Neuronal stem cell (in vitro differentiated cells): ENCODE results near the gene IQSEC2. TPM values are rescaled to one million over a fixed set of nuclear protein-coding genes. Genes with fewer than 3 reads are reported as not detected.

Experiments
- DNase-seq: peaks from one replicate; pipeline ENCODE4 v3.0.0-alpha.2; 2013; ENCODE audit warnings: low spot score
- H2AFZ ChIP-seq: one replicate; pipeline ENCODE4 v1.6.1; 2013; ENCODE audit warnings: mild to moderate bottlenecking, low read length, inconsistent platforms
- H2AK5ac ChIP-seq: 2 replicates; pipeline ENCODE4 v1.6.1; 2013; ENCODE audit warnings: low read depth, mild to moderate bottlenecking, inconsistent platforms, low read length, moderate library complexity, mixed read lengths
- H2BK120ac ChIP-seq: 2 replicates; pipeline ENCODE4 v1.6.1; 2013; ENCODE audit warnings: low read depth, mild to moderate bottlenecking, inconsistent platforms, low read length, moderate library complexity, mixed read lengths
- H2BK12ac ChIP-seq: one replicate; pipeline ENCODE4 v1.6.1; 2013; ENCODE audit warnings: low read length, inconsistent platforms
- H2BK15ac ChIP-seq: 2 replicates; pipeline ENCODE4 v1.6.1; 2013; ENCODE audit warnings: mild to moderate bottlenecking, low read length, inconsistent platforms, mixed read lengths
- H2BK5ac ChIP-seq: one replicate; pipeline ENCODE4 v1.6.1; 2013; ENCODE audit warnings: inconsistent platforms, mild to moderate bottlenecking, low read length, moderate library complexity
- H3K14ac ChIP-seq: one replicate; pipeline ENCODE4 v1.6.1; 2013; ENCODE audit warnings: low read length, inconsistent platforms
- H3K18ac ChIP-seq: 2 replicates; pipeline ENCODE4 v1.6.1; 2013; ENCODE audit warnings: low read length, inconsistent platforms
- H3K23ac ChIP-seq: 2 replicates; pipeline ENCODE4 v1.6.1; 2013; ENCODE audit warnings: low read depth, mild to moderate bottlenecking, mixed read lengths, low read length, inconsistent platforms; ENCODE audit not compliant: poor library complexity
- H3K27ac ChIP-seq: replicated peaks from 3 replicates; pipeline ENCODE4 v1.5.1; 2013; ENCODE audit warnings: low read length, inconsistent platforms
- H3K27me3 ChIP-seq, 3 experiments: 2 replicates each; pipeline ENCODE4 v1.6.1; 2013; ENCODE audit warnings: low read length in 3 of 3, mild to moderate bottlenecking in 2 of 3, inconsistent platforms in 1 of 3, low read depth in 1 of 3, mixed read lengths in 1 of 3, moderate library complexity in 1 of 3; ENCODE audit not compliant: control insufficient read depth in 3 of 3, insufficient read depth in 3 of 3
- H3K36me3 ChIP-seq, 2 donors: replicated peaks in 1 of 2; 2 replicates each; pipeline ENCODE4 v1.6.1; 2013; ENCODE audit warnings: low read length in 2 of 2; ENCODE audit not compliant: control insufficient read depth in 2 of 2, insufficient read depth in 2 of 2
- H3K4ac ChIP-seq: 2 replicates; pipeline ENCODE4 v1.6.1; 2013; ENCODE audit warnings: inconsistent platforms, mild to moderate bottlenecking, low read length, moderate library complexity
- H3K4me1 ChIP-seq, 2 donors: 1 replicate in 1 of 2; 2 replicates in 1 of 2; pipeline ENCODE4 v1.6.1; 2013; ENCODE audit warnings: low read length in 2 of 2, low read depth in 1 of 2; ENCODE audit not compliant: control insufficient read depth in 2 of 2, insufficient read depth in 1 of 2
- H3K4me2 ChIP-seq: one replicate; pipeline ENCODE4 v1.6.1; 2013; ENCODE audit warnings: mild to moderate bottlenecking, low read length, inconsistent platforms; ENCODE audit not compliant: insufficient read depth, poor library complexity, severe bottlenecking
- H3K4me3 ChIP-seq, 2 donors: 2 replicates each; pipeline ENCODE4 v1.5.1; 2013; ENCODE audit warnings: low read length in 2 of 2, mild to moderate bottlenecking in 2 of 2, inconsistent platforms in 1 of 2, moderate library complexity in 1 of 2
- H3K79me1 ChIP-seq: one replicate; pipeline ENCODE4 v1.6.1; 2013; ENCODE audit warnings: low read depth, mild to moderate bottlenecking, inconsistent platforms, low read length, moderate library complexity
- H3K9ac ChIP-seq: one replicate; pipeline ENCODE4 v1.6.1; 2013; ENCODE audit warnings: mild to moderate bottlenecking, low read depth, low read length, inconsistent platforms; ENCODE audit not compliant: poor library complexity
- H3K9me3 ChIP-seq, 2 donors: replicated peaks in 1 of 2; 2 replicates each; pipeline versions ENCODE3 to v1.6.1; 2013; ENCODE audit warnings: low read length in 2 of 2, mild to moderate bottlenecking in 2 of 2, inconsistent platforms in 1 of 2, low read depth in 1 of 2, mixed read lengths in 1 of 2, moderate library complexity in 1 of 2; ENCODE audit not compliant: control insufficient read depth in 2 of 2, insufficient read depth in 1 of 2
- H4K8ac ChIP-seq: one replicate; pipeline ENCODE4 v1.6.1; 2013; ENCODE audit warnings: low read depth, mild to moderate bottlenecking, inconsistent platforms, low read length, moderate library complexity
- H4K91ac ChIP-seq: one replicate; pipeline ENCODE4 v1.6.1; 2013; ENCODE audit warnings: low read length, low read depth, mild to moderate bottlenecking, inconsistent platforms; ENCODE audit not compliant: poor library complexity
- WGBS, 2 donors: extraction: QIAGEN DNeasy Blood & Tissue Kit; methylation state at CpG; one replicate each; pipeline ENCODE4 v1.1.7; 2013; ENCODE audit warnings: missing lambda C conversion rate in 2 of 2, mixed read lengths in 1 of 2; ENCODE audit not compliant: insufficient read length in 2 of 2, insufficient replicate concordance in 1 of 2; ENCODE audit errors: extremely low coverage in 2 of 2; 5-methylcytosine and 5-hydroxymethylcytosine counted together
- polyA plus RNA-seq, 2 experiments: library from polyadenylated mRNA; stranded (reverse); fragments of 200-250 nt; gene quantifications; one replicate each; pipeline ENCODE4 v1.2.3, GENCODE V29; 2013

IQSEC2 gene
- polyA plus RNA-seq (2013, experiment 1 of 2), result 12.5 TPM
- polyA plus RNA-seq (2013, experiment 2 of 2), result 13.1 TPM

DNA sequence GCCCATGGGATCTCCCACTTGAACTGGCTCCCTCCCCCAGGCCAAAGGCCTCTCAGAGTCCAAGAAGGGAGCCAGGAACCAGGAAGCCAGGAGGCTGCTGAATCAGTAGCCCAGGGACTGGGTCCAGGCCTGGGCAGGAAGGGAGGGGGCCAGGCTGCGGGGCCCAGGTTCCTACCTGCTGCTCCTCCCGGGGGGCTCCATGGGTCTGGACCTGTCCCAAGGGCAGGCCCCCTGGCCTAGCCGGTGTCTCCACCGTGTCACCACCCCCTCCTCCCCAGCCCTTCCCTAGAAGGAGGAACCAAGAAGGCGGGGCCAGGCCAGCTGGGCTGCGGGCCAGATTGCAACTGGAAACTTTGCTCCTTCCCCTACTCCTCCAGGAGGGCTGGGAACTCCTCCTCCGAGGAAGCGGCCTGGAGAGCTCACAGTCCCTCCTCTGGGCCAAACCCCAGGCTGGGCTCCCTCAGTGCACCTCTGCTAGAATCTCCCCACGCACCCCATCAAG, at the start of gene IQSEC2:
IQSEC2 (minus strand) TSS at position 264 of the 502 bp plus-strand sequence.
- Histone ChIP-seq H3K23ac (no peak within 1 kb of the TSS), H3K4me1 (peaks cover 4 to 7% of the 10 kb centered on the region in 2 donors), H3K9me3 (no peaks in the 10 kb centered on the region), H4K8ac (peak within 1 kb of the TSS; percentile 43), H3K18ac (peak within 1 kb of the TSS; percentile 85), H3K27me3 (no peaks in the 10 kb centered on the region), H2BK120ac (no peak within 1 kb of the TSS), H3K27ac (peak within 1 kb of the TSS; percentile 68), H2BK15ac (no peak within 1 kb of the TSS), H3K14ac (peak within 1 kb of the TSS; percentile 21), H3K79me1 (no peaks in the 10 kb centered on the region), H2BK12ac (peak within 1 kb of the TSS; percentile 41), H2AK5ac (peak within 1 kb of the TSS; percentile 56), H2BK5ac (peak within 1 kb of the TSS; percentile 39), H2AFZ (peak within 1 kb of the TSS; percentile 82), H3K4ac (no peak within 1 kb of the TSS), H3K36me3 (no peaks in the 10 kb centered on the region), H4K91ac (no peak within 1 kb of the TSS), H3K4me2 (peak within 1 kb of the TSS; percentile 33), H3K4me3 (peak within 1 kb of the TSS; percentile 35 to 54), H3K9ac (peak within 1 kb of the TSS; percentile 70)
- WGBS, 2 donors, result no CpG with 5 or more reads among the region's 9 CpGs
- no peak for DNase-seq

DNA sequence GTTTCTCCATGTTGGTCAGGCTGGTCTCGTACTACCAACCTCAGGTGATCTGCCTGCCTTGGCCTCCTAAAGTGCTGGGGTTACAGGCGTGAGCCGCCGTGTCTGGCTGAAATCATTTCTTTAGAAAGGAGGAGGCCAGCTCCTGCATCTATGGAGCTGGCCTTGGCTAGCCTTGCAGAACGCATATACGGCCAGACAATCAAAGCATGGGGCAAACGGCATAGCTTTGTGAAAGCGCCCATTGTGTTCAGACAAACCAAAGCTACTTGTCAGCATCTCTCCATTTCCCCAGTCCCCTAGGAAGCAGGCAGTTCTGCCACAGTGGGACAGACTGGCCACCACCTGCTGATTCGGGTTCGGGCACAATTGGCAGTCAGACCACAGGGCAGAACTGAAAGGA, 48.9 kb upstream of the IQSEC2 start:
- no peak overlapping the region for H3K4ac ChIP-seq

DNA sequence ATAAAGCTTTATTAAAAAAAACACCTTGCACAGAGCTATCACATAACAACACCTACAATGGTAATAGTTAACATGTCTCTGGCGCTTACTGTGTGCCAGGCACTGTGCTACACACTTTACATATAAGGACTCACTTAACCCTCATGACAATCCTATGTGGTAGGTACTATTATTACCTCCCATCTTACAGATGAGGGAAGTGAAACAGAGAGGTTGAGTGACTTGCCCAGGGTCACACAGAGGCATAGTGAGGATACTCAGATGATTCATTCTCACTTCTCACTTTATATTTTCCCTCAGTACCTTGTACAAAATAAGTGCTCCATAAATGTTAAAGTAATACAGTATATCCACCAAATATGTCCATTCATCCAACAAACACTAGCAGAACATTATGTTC, 43.4 kb upstream of the IQSEC2 start:
- H3K23ac ChIP-seq, result no peak overlapping the region
- no peak overlapping the region for H4K8ac ChIP-seq
- H3K27ac ChIP-seq, result no peak overlapping the region
- H3K9ac ChIP-seq, result no peak overlapping the region
- DNase-seq, result no peak
- H3K14ac ChIP-seq, result no peak overlapping the region
- no peak overlapping the region for H4K91ac ChIP-seq
- H3K79me1 ChIP-seq, result no peaks in the 10 kb centered on the region
- no peak overlapping the region for H2BK15ac ChIP-seq
- no peak overlapping the region for H2AK5ac ChIP-seq
- no peak overlapping the region for H3K4me3 ChIP-seq
- peaks cover 0 to 3% of the 10 kb centered on the region in 2 donors for H3K4me1 ChIP-seq
- no peak overlapping the region for H2BK12ac ChIP-seq
- no peak overlapping the region for H2AFZ ChIP-seq
- H3K9me3 ChIP-seq, result no peaks in the 10 kb centered on the region
- no peak overlapping the region for H3K4me2 ChIP-seq
- no peak overlapping the region for H2BK120ac ChIP-seq
- H3K18ac ChIP-seq, result no peak overlapping the region
- no peak overlapping the region for H3K4ac ChIP-seq
- H3K27me3 ChIP-seq, result peaks cover 4 to 38% (median 28%) of the 10 kb centered on the region in 3 experiments
- H3K36me3 ChIP-seq, result no peaks in the 10 kb centered on the region
- WGBS, 2 donors, result no CpG with 5 or more reads among the region's 1 CpG
- no peak overlapping the region for H2BK5ac ChIP-seq

More for the DNA sequence above, 48.9 kb upstream of the IQSEC2 start:
- Histone ChIP-seq H2AK5ac (no peak overlapping the region), H2BK12ac (no peak overlapping the region), H2BK120ac (no peak overlapping the region), H3K18ac (no peak overlapping the region), H3K4me1 (peaks cover 0 to 2% of the 10 kb centered on the region in 2 donors), H3K14ac (no peak overlapping the region), H4K8ac (no peak overlapping the region), H4K91ac (no peak overlapping the region), H3K23ac (no peak overlapping the region), H3K4me2 (no peak overlapping the region), H3K79me1 (no peaks in the 10 kb centered on the region), H3K27ac (no peak overlapping the region), H3K4me3 (no peak overlapping the region), H3K9ac (no peak overlapping the region), H3K9me3 (no peaks in the 10 kb centered on the region), H2AFZ (peak overlapping the region; percentile 13), H2BK5ac (no peak overlapping the region), H2BK15ac (no peak overlapping the region), H3K36me3 (no peaks in the 10 kb centered on the region), H3K27me3 (peaks cover 0 to 15% (median 0%) of the 10 kb centered on the region in 3 experiments)
- no CpG with 5 or more reads among the region's 10 CpGs for WGBS, 2 donors
- no peak for DNase-seq

DNA sequence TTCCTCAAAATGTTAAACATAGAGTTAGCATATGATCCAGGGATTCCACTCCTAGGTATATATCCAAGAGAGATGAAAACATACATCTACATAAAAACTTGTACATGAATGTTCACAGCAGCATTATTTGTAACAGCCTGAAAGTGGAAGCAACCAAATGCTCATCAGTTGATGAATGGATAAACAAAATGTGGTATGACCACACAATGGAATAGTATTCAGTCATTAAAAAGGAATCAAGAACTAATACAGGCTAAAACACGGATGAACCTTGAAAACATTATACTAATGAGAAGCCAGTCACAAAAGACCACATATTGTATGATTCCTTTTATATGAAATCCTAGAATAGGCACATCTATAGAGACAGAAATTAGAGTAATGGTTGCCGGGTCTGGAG, 42.7 kb upstream of the IQSEC2 start:
- H3K4me2 ChIP-seq, result no peak overlapping the region
- WGBS, 2 donors, result no CpG with 5 or more reads among the region's 2 CpGs
- H3K36me3 ChIP-seq, result no peaks in the 10 kb centered on the region
- H3K27me3 ChIP-seq, result peaks cover 8 to 45% (median 35%) of the 10 kb centered on the region in 3 experiments
- H3K9ac ChIP-seq, result no peak overlapping the region
- no peak overlapping the region for H3K23ac ChIP-seq
- H3K4me3 ChIP-seq, result no peak overlapping the region
- H2BK12ac ChIP-seq, result no peak overlapping the region
- no peak overlapping the region for H3K4ac ChIP-seq
- no peak overlapping the region for H3K27ac ChIP-seq
- no peak overlapping the region for H2BK120ac ChIP-seq
- H2AFZ ChIP-seq, result no peak overlapping the region
- no peak overlapping the region for H4K91ac ChIP-seq
- DNase-seq, result no peak
- no peak overlapping the region for H2AK5ac ChIP-seq
- H4K8ac ChIP-seq, result no peak overlapping the region
- no peak overlapping the region for H2BK5ac ChIP-seq
- no peak overlapping the region for H2BK15ac ChIP-seq
- H3K9me3 ChIP-seq, result no peaks in the 10 kb centered on the region
- peaks cover 0 to 3% of the 10 kb centered on the region in 2 donors for H3K4me1 ChIP-seq
- no peak overlapping the region for H3K18ac ChIP-seq
- peaks cover under 1% of the 10 kb centered on the region for H3K79me1 ChIP-seq
- H3K14ac ChIP-seq, result no peak overlapping the region
